SH-SY5Y (cell line): ENCODE data around the gene MAPK10.

ENCODE experiments used
- GATA2 ChIP-seq: IDR thresholded peaks from 2 replicates; pipeline ENCODE4 v1.6.1; 2011; ENCODE audit warnings: mild to moderate bottlenecking, low read depth, low read length
- GATA3 ChIP-seq: IDR thresholded peaks from 2 replicates; pipeline ENCODE4 v1.6.1; 2011; ENCODE audit warnings: low read depth, mild to moderate bottlenecking, low read length, moderate library complexity

The MAPK10 gene

DNA sequence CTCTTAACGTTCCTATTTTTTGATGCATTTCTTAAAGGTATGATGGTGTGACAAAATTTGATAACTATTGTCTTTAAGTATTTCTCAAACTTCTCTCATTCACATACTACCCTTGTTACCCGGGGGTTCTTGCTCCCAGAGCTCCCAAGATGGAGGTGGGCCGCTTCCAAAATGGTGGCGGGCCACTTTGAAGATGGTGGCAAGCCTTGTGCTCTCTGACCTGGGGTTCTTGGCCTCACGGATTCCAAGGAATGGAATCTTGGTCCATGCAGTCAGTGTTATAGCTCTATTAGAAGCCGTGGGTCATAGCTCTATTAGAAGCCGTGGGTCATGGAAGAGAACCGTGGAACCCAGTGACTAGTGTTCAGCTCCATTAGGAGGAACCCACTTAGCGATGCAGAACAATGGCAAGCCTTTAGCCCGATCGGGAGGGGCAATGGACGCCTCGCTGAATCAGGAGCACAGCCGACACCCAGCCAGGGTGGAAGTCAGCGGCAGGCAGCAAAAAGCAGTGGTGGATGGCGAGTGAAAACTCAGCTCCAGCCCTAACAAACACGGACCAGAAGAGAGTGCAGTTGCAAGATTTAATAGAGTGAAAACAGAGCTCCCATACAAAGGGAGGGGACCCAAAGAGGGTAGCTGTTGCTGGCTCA, 403.4 kb downstream of the MAPK10 start:
- TF ChIP-seq GATA2 (no peak), GATA3 (no peak)

- TF ChIP-seq GATA2 (no peak), GATA3 (no peak)
Measured at GRCh38 chr4:85955620-85956292, 404.1 kb downstream of the MAPK10 start.

DNA sequence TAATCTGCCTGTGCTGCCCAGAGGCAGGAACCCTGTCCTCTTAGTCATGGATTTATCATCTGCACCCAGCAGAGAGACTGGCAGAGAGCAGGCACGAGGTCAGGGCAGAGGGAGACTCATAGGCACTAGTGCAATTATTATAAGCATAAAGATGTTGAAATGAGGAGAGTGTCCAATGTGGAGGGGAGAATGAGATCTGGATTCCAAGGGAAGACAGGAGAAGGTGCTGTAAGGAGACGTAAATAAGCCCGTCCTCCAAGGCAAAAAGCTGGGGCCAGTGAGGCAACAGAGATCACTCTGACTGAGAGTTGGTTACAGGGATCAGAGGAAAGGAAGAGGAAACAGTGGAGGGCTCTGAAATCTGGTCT, 406.2 kb downstream of the MAPK10 start:
- TF ChIP-seq GATA2 (no peak), GATA3 (no peak)

- no peak for TF ChIP-seq GATA3
- no peak for TF ChIP-seq GATA2
Measured at GRCh38 chr4:85952972-85953650, 406.7 kb downstream of the MAPK10 start.

GRCh38 chr4:85952528-85952927, 407.3 kb downstream of the MAPK10 start:
- TF ChIP-seq GATA2 (no peak), GATA3 (no peak)

- TF ChIP-seq GATA3 (no peak), GATA2 (no peak)
Measured at GRCh38 chr4:85951099-85951498, 408.8 kb downstream of the MAPK10 start.

DNA sequence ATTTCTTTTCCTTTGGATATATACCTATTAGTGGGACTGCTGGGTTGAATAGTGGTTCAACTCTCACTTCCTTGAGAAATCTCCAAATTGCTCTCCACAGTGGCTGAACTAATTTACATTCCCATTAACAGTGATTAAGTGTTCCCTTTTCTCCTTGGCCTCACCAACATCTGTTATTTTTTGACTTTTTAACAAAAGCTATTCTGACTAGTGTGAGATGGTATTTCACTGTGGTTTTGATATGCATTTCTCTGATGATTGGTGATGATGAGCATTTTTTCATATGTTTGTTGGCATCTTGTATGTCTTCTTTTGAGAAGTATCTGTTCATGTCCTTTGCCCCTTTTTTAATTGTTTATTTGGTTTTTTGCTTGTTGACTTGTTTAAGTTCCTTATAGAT, 413.0 kb downstream of the MAPK10 start:
- no peak for TF ChIP-seq GATA2
- TF ChIP-seq GATA3: no peak

- TF ChIP-seq GATA3: no peak
- no peak for TF ChIP-seq GATA2
Measured at GRCh38 chr4:85942107-85942506, 417.7 kb downstream of the MAPK10 start.

DNA sequence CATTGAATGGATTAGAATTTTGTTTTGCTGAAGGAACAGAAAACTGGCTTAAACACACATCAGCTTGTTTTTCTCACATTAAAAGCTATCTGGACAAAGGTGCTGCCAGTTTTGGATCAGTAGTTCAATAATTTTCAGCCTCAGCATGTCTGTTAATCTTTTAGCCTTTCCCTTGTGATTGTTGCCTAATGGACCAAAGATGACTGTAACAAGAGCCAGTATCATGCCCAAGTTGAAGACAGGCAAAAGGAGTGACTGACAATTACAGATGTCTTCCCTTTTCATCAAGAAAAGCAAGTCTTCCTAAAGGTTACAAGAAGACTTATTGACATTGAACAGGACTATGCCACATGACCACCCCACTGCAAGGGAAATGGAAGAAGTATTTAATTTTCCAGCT, 419.7 kb downstream of the MAPK10 start:
- TF ChIP-seq GATA3 (no peak), GATA2 (no peak)
